DND-41 (cell line): ENCODE measurements around the gene OTUB1.

Experiments used
- ATAC-seq: fragments of 200-7000 bp; cut with Tn5 transposase; 3 replicates; pipeline ENCODE4 v1.9.1; 2021; ENCODE audit warnings: low read depth; ENCODE audit not compliant: insufficient read depth
- DNase-seq: peaks from one replicate; pipeline ENCODE4 v3.0.0-alpha.2; 2020
- H2AFZ ChIP-seq: 2 replicates; pipeline ENCODE4 v1.6.0; 2012; ENCODE audit warnings: low read depth, low read length
- H3K27ac ChIP-seq: 2 replicates; pipeline ENCODE4 v1.5.1; 2012; ENCODE audit warnings: low read length, inconsistent platforms
- H3K27me3 ChIP-seq: fragments of 200-600 bp; sonication (generic); 2 replicates; pipeline ENCODE4 v1.6.0; 2012; ENCODE audit warnings: low read length, mild to moderate bottlenecking, inconsistent platforms; ENCODE audit not compliant: insufficient read depth, poor library complexity
- H3K36me3 ChIP-seq: 2 replicates; pipeline ENCODE4 v1.5.1; 2012; ENCODE audit warnings: low read length, inconsistent platforms; ENCODE audit not compliant: insufficient read depth
- H3K4me1 ChIP-seq: 2 replicates; pipeline ENCODE4 v1.5.1; 2012; ENCODE audit warnings: mild to moderate bottlenecking, low read length; ENCODE audit not compliant: insufficient read depth
- H3K4me2 ChIP-seq: 2 replicates; pipeline ENCODE4 v1.6.0; 2012; ENCODE audit warnings: mild to moderate bottlenecking, moderate library complexity, low read length, inconsistent platforms; ENCODE audit not compliant: insufficient read depth
- H3K4me3 ChIP-seq, 2 experiments: fragments of 200-600 bp in 1 of 2; shearing (Covaris generic) in 1 of 2; 2 replicates each; pipeline ENCODE4 v1.5.1; 2012 to 2016; ENCODE audit warnings: inconsistent platforms in 2 of 2, low read length in 2 of 2, mild to moderate bottlenecking in 2 of 2, low read depth in 1 of 2, moderate library complexity in 1 of 2
- H3K79me2 ChIP-seq: 2 replicates; pipeline ENCODE4 v1.6.0; 2012; ENCODE audit warnings: low read length, inconsistent platforms; ENCODE audit not compliant: insufficient read depth
- H3K9ac ChIP-seq: 2 replicates; pipeline ENCODE4 v1.6.0; 2012; ENCODE audit warnings: low read depth, mild to moderate bottlenecking, inconsistent platforms, low read length, moderate library complexity
- H3K9me3 ChIP-seq: 2 replicates; pipeline ENCODE4 v1.5.1; 2012; ENCODE audit warnings: low read length, moderate library complexity, mild to moderate bottlenecking, inconsistent platforms; ENCODE audit not compliant: insufficient read depth, severe bottlenecking
- H4K20me1 ChIP-seq: 2 replicates; pipeline ENCODE4 v1.6.0; 2012; ENCODE audit warnings: low read length; ENCODE audit not compliant: insufficient read depth
- EZH2 ChIP-seq: IDR thresholded peaks from 3 replicates; pipeline ENCODE4 v1.6.1; 2012; ENCODE audit warnings: borderline replicate concordance, low read depth, mild to moderate bottlenecking, moderate library complexity, low read length, inconsistent platforms; ENCODE audit not compliant: severe bottlenecking
- TF ChIP-seq, protein P1 (sequence below): IDR thresholded peaks from 2 replicates; pipeline ENCODE4 v1.5.1; 2012; ENCODE audit warnings: borderline replicate concordance, low read length, moderate library complexity, mild to moderate bottlenecking; ENCODE audit not compliant: poor library complexity, severe bottlenecking; ENCODE audit errors: extremely low read depth

Gene OTUB1

DNA sequence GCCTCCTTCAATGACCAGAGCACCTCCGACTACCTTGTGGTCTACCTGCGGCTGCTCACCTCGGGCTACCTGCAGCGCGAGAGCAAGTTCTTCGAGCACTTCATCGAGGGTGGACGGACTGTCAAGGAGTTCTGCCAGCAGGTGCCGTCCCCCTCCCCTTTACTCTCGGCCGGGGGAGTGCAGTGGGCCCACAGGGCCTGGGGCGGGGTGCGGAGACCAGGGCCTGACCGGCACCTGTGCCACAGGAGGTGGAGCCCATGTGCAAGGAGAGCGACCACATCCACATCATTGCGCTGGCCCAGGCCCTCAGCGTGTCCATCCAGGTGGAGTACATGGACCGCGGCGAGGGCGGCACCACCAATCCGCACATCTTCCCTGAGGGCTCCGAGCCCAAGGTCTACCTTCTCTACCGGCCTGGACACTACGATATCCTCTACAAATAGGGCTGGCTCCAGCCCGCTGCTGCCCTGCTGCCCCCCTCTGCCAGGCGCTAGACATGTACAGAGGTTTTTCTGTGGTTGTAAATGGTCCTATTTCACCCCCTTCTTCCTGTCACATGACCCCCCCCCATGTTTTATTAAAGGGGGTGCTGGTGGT lies 11.0 kb downstream of the OTUB1 start:
- no peaks in the 10 kb centered on the region for H3K4me1 ChIP-seq
- no peak for TF ChIP-seq EZH2
- TF ChIP-seq, protein P1, sequence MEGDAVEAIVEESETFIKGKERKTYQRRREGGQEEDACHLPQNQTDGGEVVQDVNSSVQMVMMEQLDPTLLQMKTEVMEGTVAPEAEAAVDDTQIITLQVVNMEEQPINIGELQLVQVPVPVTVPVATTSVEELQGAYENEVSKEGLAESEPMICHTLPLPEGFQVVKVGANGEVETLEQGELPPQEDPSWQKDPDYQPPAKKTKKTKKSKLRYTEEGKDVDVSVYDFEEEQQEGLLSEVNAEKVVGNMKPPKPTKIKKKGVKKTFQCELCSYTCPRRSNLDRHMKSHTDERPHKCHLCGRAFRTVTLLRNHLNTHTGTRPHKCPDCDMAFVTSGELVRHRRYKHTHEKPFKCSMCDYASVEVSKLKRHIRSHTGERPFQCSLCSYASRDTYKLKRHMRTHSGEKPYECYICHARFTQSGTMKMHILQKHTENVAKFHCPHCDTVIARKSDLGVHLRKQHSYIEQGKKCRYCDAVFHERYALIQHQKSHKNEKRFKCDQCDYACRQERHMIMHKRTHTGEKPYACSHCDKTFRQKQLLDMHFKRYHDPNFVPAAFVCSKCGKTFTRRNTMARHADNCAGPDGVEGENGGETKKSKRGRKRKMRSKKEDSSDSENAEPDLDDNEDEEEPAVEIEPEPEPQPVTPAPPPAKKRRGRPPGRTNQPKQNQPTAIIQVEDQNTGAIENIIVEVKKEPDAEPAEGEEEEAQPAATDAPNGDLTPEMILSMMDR = no peak
- H3K27me3 ChIP-seq = no peaks in the 10 kb centered on the region
- H3K4me2 ChIP-seq = no peak overlapping the region
- no peak overlapping the region for H2AFZ ChIP-seq
- H3K27ac ChIP-seq = no peak overlapping the region
- ATAC-seq (no peak), DNase-seq (no peak)
- no peak overlapping the region for H3K9ac ChIP-seq
- H3K79me2 ChIP-seq = peaks cover 15% of the 10 kb centered on the region
- peaks cover 61% of the 10 kb centered on the region for H4K20me1 ChIP-seq
- H3K4me3 ChIP-seq = no peak overlapping the region
- no peaks in the 10 kb centered on the region for H3K9me3 ChIP-seq
- H3K36me3 ChIP-seq = peaks cover 79% of the 10 kb centered on the region

GRCh38 chr11:63997801-63998337 lies 11.6 kb downstream of the OTUB1 start:
- Histone ChIP-seq H3K4me3 (no peak overlapping the region), H3K9me3 (no peaks in the 10 kb centered on the region), H2AFZ (no peak overlapping the region), H3K27me3 (no peaks in the 10 kb centered on the region), H3K79me2 (peaks cover 15% of the 10 kb centered on the region), H3K36me3 (peaks cover 79% of the 10 kb centered on the region), H3K9ac (no peak overlapping the region), H3K27ac (no peak overlapping the region), H4K20me1 (peaks cover 67% of the 10 kb centered on the region), H3K4me1 (no peaks in the 10 kb centered on the region), H3K4me2 (no peak overlapping the region)
- no peak for TF ChIP-seq EZH2
- TF ChIP-seq, protein P1 = no peak
- ATAC-seq (no peak), DNase-seq (no peak)

DNA sequence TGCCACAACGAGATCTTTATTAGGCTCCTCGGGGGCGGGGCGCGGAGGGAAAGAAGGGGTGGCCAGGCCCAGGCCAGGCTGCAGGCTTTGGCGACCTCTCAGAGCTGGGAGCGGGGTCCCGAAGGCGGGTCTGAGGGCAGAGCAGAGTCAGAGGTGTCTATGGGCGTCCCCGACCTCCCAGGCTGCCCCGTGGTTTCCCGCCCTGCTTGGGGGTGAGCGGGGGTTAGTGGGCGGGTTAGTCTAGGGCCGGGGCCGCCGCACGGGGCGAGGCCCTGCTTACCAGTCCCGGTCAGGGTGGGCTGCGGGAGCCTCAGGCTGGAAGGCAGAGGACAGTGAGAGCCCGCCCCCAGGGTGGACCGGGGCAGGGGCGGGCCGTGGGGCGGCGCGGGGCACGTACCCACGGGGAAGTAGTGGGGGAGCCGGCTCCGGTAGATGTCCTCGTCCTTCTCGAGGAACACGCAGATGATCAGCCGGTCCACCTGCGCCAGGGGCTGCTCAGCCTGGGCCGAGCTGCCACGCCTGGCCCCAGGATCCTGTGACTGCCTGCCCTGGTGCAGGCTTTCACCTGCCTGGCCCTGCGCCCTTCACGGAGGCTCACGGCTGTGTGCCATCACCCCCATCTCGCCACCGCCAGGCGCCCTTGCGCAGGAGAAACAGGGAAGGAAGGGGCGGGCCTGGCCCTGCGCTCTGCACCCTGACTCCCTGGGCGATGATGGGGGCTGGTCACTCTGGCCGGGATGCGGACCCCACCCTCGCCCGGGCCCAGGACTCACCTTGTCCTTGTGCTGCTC lies 12.5 kb downstream of the OTUB1 start:
- peaks cover 65% of the 10 kb centered on the region for H4K20me1 ChIP-seq
- H3K9me3 ChIP-seq = no peaks in the 10 kb centered on the region
- no peak overlapping the region for H3K4me2 ChIP-seq
- no peaks in the 10 kb centered on the region for H3K27me3 ChIP-seq
- peaks cover 77% of the 10 kb centered on the region for H3K36me3 ChIP-seq
- TF ChIP-seq, protein P1 = no peak
- TF ChIP-seq EZH2 = no peak
- no peak overlapping the region for H3K27ac ChIP-seq
- H2AFZ ChIP-seq = no peak overlapping the region
- no peak for ATAC-seq
- no peak overlapping the region for H3K4me3 ChIP-seq
- no peaks in the 10 kb centered on the region for H3K4me1 ChIP-seq
- H3K79me2 ChIP-seq = peaks cover 10% of the 10 kb centered on the region
- no peak overlapping the region for H3K9ac ChIP-seq
- no peak for DNase-seq
